ENCODE data around the gene PRPF8. TPM values are rescaled to one million over a fixed set of nuclear protein-coding genes. Genes with fewer than 3 reads are reported as not detected.

The PRPF8 gene
- total and polyA plus RNA-seq, 2 of the 13 experiments (the other 11 are each of a cell fraction or from before 2014, with no cell fraction given) = 112 to 179 TPM

- no peak for TF ChIP-seq ZNF180 (CRISPR knock-in tag; IDR thresholded peaks at IDR 0.05; ENCODE audit: borderline replicate concordance, low read depth)
- no peak for TF ChIP-seq NFATC3 (CRISPR knock-in tag; IDR thresholded peaks at IDR 0.05)
- no peak for TF ChIP-seq THYN1 (CRISPR knock-in tag; IDR thresholded peaks at IDR 0.05; ENCODE audit: borderline replicate concordance, low read depth)
- TF ChIP-seq SRSF4 (IDR thresholded peaks at IDR 0.05; ENCODE audit: low read depth, low read length, poor library complexity, severe bottlenecking) = no peak
- TF ChIP-seq MTA3 (CRISPR knock-in tag; IDR thresholded peaks at IDR 0.05) = no peak
- TF ChIP-seq, protein P1, sequence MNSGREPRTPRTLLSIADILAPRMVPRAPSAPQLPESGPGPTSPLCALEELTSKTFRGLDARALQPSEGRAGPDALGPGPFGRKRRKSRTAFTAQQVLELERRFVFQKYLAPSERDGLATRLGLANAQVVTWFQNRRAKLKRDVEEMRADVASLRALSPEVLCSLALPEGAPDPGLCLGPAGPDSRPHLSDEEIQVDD (CRISPR knock-in tag; IDR thresholded peaks at IDR 0.05; ENCODE audit: borderline replicate concordance) = no peak
- TF ChIP-seq FLYWCH1 (CRISPR knock-in tag; IDR thresholded peaks at IDR 0.05) = no peak
- TF ChIP-seq SAP130 (CRISPR knock-in tag; IDR thresholded peaks at IDR 0.05; ENCODE audit: low read depth) = peak; percentile 35; the same call in 1 of the 2 replicates
- peak; percentile 90 for TF ChIP-seq RXRA (CRISPR knock-in tag; IDR thresholded peaks at IDR 0.05)
- TF ChIP-seq ZFP36L1 (CRISPR knock-in tag; IDR thresholded peaks at IDR 0.05) = no peak
- TF ChIP-seq CENPT (CRISPR knock-in tag; IDR thresholded peaks at IDR 0.05; ENCODE audit: low read depth) = no peak
- TF ChIP-seq NR2F6 (IDR thresholded peaks at IDR 0.05) = no peak
- peak; percentile 58; the same call in 1 of the 2 replicates for TF ChIP-seq NR2F6 (CRISPR knock-in tag; IDR thresholded peaks at IDR 0.05)
- no peak for TF ChIP-seq ZNF230 (CRISPR knock-in tag; IDR thresholded peaks at IDR 0.05)
- no peak for TF ChIP-seq MATR3 (CRISPR knock-in tag; IDR thresholded peaks at IDR 0.05)
- no peak for TF ChIP-seq ZFP36L2 (CRISPR knock-in tag; IDR thresholded peaks at IDR 0.05)
- no peak for TF ChIP-seq TRIM24 (CRISPR knock-in tag; IDR thresholded peaks at IDR 0.05)
- TF ChIP-seq FOSL1 (CRISPR knock-in tag; IDR thresholded peaks at IDR 0.05; ENCODE audit: borderline replicate concordance) = no peak
- no peak for TF ChIP-seq ATAD3A (CRISPR knock-in tag; IDR thresholded peaks at IDR 0.05)
- TF ChIP-seq ZNF639 (CRISPR knock-in tag; conservative IDR thresholded peaks at IDR 0.05) = no peak
- TF ChIP-seq NR1H2 (CRISPR knock-in tag; IDR thresholded peaks at IDR 0.05; ENCODE audit: borderline replicate concordance, low read depth) = no peak
- TF ChIP-seq ZBTB33 (CRISPR knock-in tag; IDR thresholded peaks at IDR 0.05) = no peak
- TF ChIP-seq KDM4B (CRISPR knock-in tag; IDR thresholded peaks at IDR 0.05) = no peak
- no peak for TF ChIP-seq CHD2 (IDR thresholded peaks at IDR 0.05; ENCODE audit: low read depth, low read length)
- TF ChIP-seq ZMYM3 (CRISPR knock-in tag; IDR thresholded peaks at IDR 0.05) = no peak
- TF ChIP-seq DMAP1 (CRISPR knock-in tag; IDR thresholded peaks at IDR 0.05) = no peak
- no peak for TF ChIP-seq E2F1 (CRISPR knock-in tag; IDR thresholded peaks at IDR 0.05)
- no peak for TF ChIP-seq KLF13 (CRISPR knock-in tag; IDR thresholded peaks at IDR 0.05)
- 0 out of 2 replicates have a peak, but pooled peaks have one; percentile 24 for TF ChIP-seq ZNF605 (CRISPR knock-in tag; IDR thresholded peaks at IDR 0.05)
- no peak for TF ChIP-seq ZNF451 (CRISPR knock-in tag; IDR thresholded peaks at IDR 0.05)
Measured at GRCh38 chr17:1621273-1621954, 63.3 kb downstream of the PRPF8 start (continued).
